GM21576 (cell line): ENCODE measurements around the gene COL18A1.

ENCODE experiments used
- ATAC-seq: cut with Tn5 transposase; IDR thresholded peaks from one replicate; pipeline ENCODE4 v1.9.1; 2021; ENCODE audit warnings: mild to moderate bottlenecking, moderate library complexity; ENCODE audit not compliant: unreplicated experiment

The COL18A1 gene

GRCh38 chr21:45539796-45540600 lies 135.0 kb downstream of the COL18A1 start:
- no peak for ATAC-seq

- no peak for ATAC-seq
Observed at GRCh38 chr21:45540601-45540970, 135.6 kb downstream of the COL18A1 start.

- ATAC-seq = peak; percentile 46
Observed at GRCh38 chr21:45541221-45542039, 136.5 kb downstream of the COL18A1 start.

GRCh38 chr21:45542242-45542666 lies 137.3 kb downstream of the COL18A1 start, which contains the start of gene SLC19A1:
Gene SLC19A1, minus strand, starts transcription at chr21:45542440. Its CDS starts 4,481 bp downstream, at chr21:45537959.
- ATAC-seq = peak; percentile 67

GRCh38 chr21:45542667-45543370 lies 137.9 kb downstream of the COL18A1 start:
- no peak for ATAC-seq

GRCh38 chr21:45543371-45543709 lies 138.4 kb downstream of the COL18A1 start:
- no peak for ATAC-seq

- no peak for ATAC-seq
Observed at GRCh38 chr21:45543710-45544448, 138.9 kb downstream of the COL18A1 start.

GRCh38 chr21:45544449-45545235 lies 139.7 kb downstream of the COL18A1 start:
- ATAC-seq = no peak

GRCh38 chr21:45545236-45545570 lies 140.2 kb downstream of the COL18A1 start:
- ATAC-seq = no peak

- no peak for ATAC-seq
Observed at GRCh38 chr21:45545691-45546531, 140.9 kb downstream of the COL18A1 start.

GRCh38 chr21:45546636-45547544 lies 141.9 kb downstream of the COL18A1 start:
- ATAC-seq = no peak

GRCh38 chr21:45547545-45547900 lies 142.6 kb downstream of the COL18A1 start:
- ATAC-seq = no peak

GRCh38 chr21:45548711-45549491 lies 143.9 kb downstream of the COL18A1 start:
- no peak for ATAC-seq

GRCh38 chr21:45549626-45550463 lies 144.9 kb downstream of the COL18A1 start:
- ATAC-seq = no peak

- ATAC-seq = no peak
Observed at GRCh38 chr21:45550522-45551210, 145.7 kb downstream of the COL18A1 start.

GRCh38 chr21:45551316-45551715 lies 146.4 kb downstream of the COL18A1 start:
- ATAC-seq = no peak
